HTR-8/SVneo (cell line): ENCODE results near the gene CUL4A.
"Not testable (repeated sequence)": the region's sequence is repeated elsewhere in the genome, so short reads cannot be mapped to it uniquely, and the experiment has no call there.

Experiments used
- DNase-seq: peaks from one replicate; pipeline ENCODE4 v3.0.0; 2011; ENCODE audit warnings: low spot score, mixed read lengths; ENCODE audit not compliant: insufficient read length
- FAIRE-seq: peaks from 2 replicates; lab custom pipeline; 2011; peaks lifted over from hg19 to GRCh38; lab: Jason Lieb, UNC

CUL4A gene

GRCh38 chr13:113209336-113209758 is at the start of gene CUL4A:
Gene CUL4A (plus strand): TSS chr13:113209613. CDS start chr13:113209628, 15 bp downstream.
- FAIRE-seq = no peak
- DNase-seq = peak; percentile 53

GRCh38 chr13:113159701-113160100 is 49.7 kb upstream of the CUL4A start:
- DNase-seq = no peak

DNA sequence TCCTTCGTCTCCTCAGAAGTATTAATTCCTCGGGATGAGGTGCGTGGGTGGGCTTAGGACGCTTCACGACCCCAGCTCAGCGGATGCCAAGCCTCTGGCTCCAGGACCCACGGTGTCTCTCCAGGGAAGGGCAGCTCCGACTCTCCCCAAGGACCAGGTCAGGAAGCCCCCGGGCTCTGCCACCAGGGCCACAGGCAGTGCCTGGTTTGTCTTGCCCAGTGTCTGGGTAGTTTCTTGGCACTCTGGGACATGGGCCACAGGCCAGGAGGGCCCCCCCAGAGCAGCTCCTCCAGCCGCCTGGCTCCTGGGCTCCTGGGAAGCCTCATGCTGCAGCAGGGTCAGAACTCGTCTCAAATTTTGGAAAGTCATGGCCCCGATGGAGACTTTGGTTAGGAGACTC is 48.4 kb upstream of the CUL4A start:
- FAIRE-seq (no peak), DNase-seq (no peak)

More at GRCh38 chr13:113159701-113160100, 49.7 kb upstream of the CUL4A start:
- FAIRE-seq = no peak

DNA sequence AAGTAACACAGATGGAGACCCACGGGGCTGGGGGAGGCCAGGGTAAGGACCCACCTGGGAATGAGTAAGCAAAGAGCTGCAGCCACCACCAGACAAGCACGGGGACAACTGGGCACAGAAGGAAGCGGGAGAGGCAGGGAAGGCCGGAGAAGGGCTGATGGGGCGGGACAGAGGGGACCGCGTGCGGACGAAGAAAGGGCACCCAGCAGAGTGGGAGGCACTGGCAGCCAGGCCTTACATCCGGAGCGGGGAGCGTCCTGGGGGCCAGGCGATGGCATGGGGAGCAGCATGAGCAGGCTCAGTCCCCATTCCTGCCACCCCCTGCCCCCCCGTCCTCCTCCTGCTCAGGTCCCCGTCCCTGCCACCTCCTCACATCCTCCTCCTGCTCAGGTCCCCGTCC is 48.0 kb upstream of the CUL4A start:
- FAIRE-seq = no peak
- no peak for DNase-seq

DNA sequence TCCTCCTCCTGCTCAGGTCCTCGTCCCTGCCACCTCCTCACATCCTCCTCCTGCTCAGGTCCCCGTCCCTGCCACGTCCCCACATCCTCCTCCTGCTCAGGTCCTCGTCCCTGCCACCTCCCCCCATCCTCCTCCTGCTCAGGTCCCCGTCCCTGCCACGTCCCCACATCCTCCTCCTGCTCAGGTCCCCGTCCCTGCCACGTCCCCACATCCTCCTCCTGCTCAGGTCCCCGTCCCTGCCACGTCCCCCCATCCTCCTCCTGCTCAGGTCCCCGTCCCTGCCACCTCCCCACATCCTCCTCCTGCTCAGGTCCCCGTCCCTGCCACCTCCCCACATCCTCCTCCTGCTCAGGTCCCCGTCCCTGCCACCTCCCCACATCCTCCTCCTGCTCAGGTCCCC is 47.4 kb upstream of the CUL4A start:
- DNase-seq, FAIRE-seq: not testable (repeated sequence)

- DNase-seq (no peak), FAIRE-seq (no peak)
Measured at GRCh38 chr13:113162783-113163685, 46.4 kb upstream of the CUL4A start.

DNA sequence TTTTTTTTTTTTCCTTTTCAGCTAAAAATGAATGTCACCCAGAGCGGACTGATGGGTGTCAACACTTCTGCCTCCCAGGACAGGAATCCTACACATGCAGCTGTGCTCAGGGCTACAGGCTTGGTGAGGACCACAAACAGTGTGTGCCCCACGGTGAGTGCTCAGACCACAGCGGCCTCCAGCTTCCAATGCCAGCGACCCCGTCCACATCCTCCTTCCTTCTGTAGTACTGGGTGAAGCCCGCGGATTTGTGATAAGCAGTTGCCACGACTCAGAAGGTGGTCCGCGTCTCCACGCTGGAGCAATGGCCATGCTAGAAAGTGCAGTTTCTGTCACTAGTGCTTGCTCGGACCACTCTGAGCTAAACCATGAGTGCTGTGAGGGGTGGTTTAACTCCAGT is 44.9 kb upstream of the CUL4A start:
- DNase-seq (no peak), FAIRE-seq (no peak)

DNA sequence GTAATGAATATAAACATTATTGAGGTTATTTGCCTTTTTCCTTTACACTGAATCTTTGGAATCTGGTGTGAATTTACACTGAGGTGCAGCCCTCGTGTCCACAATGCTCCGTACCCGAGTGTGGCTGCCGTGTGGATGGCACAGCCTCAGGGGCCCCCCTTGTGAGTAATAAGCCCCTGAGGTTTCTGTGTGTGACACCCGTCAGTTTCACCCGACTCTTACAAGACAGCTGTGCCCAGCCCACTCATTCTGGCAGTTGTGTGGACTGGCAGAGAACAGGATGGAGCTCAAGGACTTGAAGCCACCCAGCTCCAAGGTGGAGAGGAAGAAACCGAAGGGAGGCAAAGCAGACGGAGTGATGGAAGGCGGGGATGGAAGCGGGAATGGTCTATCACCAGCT is 43.1 kb upstream of the CUL4A start:
- FAIRE-seq = no peak
- DNase-seq = no peak

DNA sequence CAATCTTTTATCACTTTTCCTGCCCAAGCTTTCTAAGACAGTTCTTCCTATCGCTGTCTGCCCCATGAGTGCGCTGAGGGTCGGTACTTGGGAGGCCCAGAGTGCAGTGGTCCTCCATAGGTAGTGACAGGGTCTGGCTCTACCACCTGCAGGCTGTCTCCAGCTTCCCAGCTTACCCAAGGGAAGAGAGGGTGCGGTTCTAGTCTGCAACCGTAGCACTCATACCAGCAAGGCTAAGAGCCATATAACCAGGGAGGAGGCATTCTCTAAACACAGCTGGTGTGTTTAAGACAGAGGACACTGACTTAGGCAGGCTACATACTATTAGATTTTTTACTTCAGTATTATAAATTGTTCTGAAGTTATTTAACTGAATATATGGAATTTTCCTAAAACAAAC is 42.7 kb upstream of the CUL4A start:
- DNase-seq (no peak), FAIRE-seq (no peak)

- FAIRE-seq = no peak
Measured at GRCh38 chr13:113167155-113167554, 42.3 kb upstream of the CUL4A start.

GRCh38 chr13:113167575-113167974 is 41.8 kb upstream of the CUL4A start:
- no peak for FAIRE-seq
- no peak for DNase-seq

More at GRCh38 chr13:113167155-113167554, 42.3 kb upstream of the CUL4A start:
- DNase-seq = no peak

- no peak for DNase-seq
- FAIRE-seq = no peak
Measured at GRCh38 chr13:113168211-113168610, 41.2 kb upstream of the CUL4A start.

- DNase-seq (no peak), FAIRE-seq (peak; percentile 28)
Measured at GRCh38 chr13:113169277-113170272, 39.8 kb upstream of the CUL4A start.

DNA sequence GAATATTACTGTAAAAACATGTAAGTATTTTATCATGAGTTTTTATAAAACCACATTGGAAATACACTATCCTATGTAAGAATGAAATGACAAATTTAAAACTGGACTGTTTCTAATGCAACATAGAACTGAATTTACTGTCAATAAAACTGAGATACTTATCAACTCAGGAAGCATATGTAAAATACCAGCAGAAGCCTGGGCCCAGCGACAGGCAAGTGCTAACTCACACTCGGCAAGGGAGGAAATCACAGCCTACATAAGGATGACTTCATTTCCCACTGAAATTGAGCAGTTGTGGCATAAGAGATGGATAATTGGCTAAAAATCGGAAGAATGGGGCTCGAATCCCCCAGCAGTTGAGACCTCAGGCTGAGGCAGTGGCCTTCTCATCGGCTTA is 38.9 kb upstream of the CUL4A start:
- FAIRE-seq (no peak), DNase-seq (no peak)

GRCh38 chr13:113171250-113172125 is 37.9 kb upstream of the CUL4A start:
- DNase-seq = no peak
- no peak for FAIRE-seq

- no peak for FAIRE-seq
- no peak for DNase-seq
Measured at GRCh38 chr13:113172419-113172926, 36.9 kb upstream of the CUL4A start.

- FAIRE-seq (no peak), DNase-seq (no peak)
Measured at GRCh38 chr13:113176280-113176679, 33.1 kb upstream of the CUL4A start.

GRCh38 chr13:113176822-113177221 is 32.6 kb upstream of the CUL4A start:
- no peak for DNase-seq
- no peak for FAIRE-seq

- DNase-seq = peak; percentile 80
- FAIRE-seq = peak; percentile 76
Measured at GRCh38 chr13:113178070-113178895, 31.1 kb upstream of the CUL4A start.
